Measurements from ENCODE around the gene HRK.

HRK gene

DNA sequence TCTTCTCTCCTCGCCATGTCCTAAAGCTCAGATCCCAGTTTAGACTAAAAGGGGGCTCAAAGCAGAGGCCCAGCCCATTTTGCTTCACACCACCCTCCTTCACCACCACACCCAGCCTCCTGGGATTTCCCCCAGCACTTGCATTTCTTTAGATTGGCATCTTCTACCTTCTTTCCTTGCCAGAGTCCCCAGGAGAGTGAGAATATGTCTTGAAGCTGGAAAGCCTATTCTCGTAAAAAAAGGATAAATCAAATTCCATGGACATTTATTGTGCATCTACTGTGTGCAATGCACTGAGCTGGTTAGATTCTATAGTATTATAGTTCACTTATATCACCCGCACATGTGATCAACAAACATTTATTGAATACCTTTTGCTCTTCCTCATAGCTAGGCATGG is 39.7 kb upstream of the HRK start:
- Histone ChIP-seq H3K9me3 (ENCODE audit: insufficient read depth, low read length) (no peaks in the 10 kb centered on the region), H3K4me1 (ENCODE audit: low read length) (peaks cover 31% of the 10 kb centered on the region), H2AFZ (ENCODE audit: low read depth, low read length) (no peak overlapping the region), H3K27ac (ENCODE audit: low read length) (no peak overlapping the region), H3K4me3 (ENCODE audit: low read length) (no peak overlapping the region), H3K79me2 (ENCODE audit: low read length) (peaks cover 44% of the 10 kb centered on the region), H3K9ac (ENCODE audit: low read length) (no peak overlapping the region), H3K27me3 (ENCODE audit: low read depth, low read length) (no peaks in the 10 kb centered on the region), H4K20me1 (ENCODE audit: insufficient read depth, low read length) (peaks cover 41% of the 10 kb centered on the region), H3K36me3 (replicated peaks; ENCODE audit: low read depth, low read length) (peaks cover 10% of the 10 kb centered on the region), H3K4me2 (ENCODE audit: low read length) (no peak overlapping the region)
- TF ChIP-seq EZH2phosphoT487 (IDR thresholded peaks at IDR 0.05; ENCODE audit: low read depth), result no peak
- TF ChIP-seq, protein P1, sequence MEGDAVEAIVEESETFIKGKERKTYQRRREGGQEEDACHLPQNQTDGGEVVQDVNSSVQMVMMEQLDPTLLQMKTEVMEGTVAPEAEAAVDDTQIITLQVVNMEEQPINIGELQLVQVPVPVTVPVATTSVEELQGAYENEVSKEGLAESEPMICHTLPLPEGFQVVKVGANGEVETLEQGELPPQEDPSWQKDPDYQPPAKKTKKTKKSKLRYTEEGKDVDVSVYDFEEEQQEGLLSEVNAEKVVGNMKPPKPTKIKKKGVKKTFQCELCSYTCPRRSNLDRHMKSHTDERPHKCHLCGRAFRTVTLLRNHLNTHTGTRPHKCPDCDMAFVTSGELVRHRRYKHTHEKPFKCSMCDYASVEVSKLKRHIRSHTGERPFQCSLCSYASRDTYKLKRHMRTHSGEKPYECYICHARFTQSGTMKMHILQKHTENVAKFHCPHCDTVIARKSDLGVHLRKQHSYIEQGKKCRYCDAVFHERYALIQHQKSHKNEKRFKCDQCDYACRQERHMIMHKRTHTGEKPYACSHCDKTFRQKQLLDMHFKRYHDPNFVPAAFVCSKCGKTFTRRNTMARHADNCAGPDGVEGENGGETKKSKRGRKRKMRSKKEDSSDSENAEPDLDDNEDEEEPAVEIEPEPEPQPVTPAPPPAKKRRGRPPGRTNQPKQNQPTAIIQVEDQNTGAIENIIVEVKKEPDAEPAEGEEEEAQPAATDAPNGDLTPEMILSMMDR (IDR thresholded peaks at IDR 0.05; ENCODE audit: low read depth, low read length), result no peak

GRCh38 chr12:116919706-116920485 is 38.7 kb upstream of the HRK start:
- peaks cover 6% of the 10 kb centered on the region for H3K36me3 ChIP-seq (replicated peaks; ENCODE audit: low read depth, low read length)
- H3K27me3 ChIP-seq (ENCODE audit: low read depth, low read length), result no peaks in the 10 kb centered on the region
- no peak overlapping the region for H3K27ac ChIP-seq (ENCODE audit: low read length)
- no peak overlapping the region for H3K4me3 ChIP-seq (ENCODE audit: low read length)
- H3K4me1 ChIP-seq (ENCODE audit: low read length), result peaks cover 31% of the 10 kb centered on the region
- H3K9me3 ChIP-seq (ENCODE audit: insufficient read depth, low read length), result no peaks in the 10 kb centered on the region
- no peak overlapping the region for H3K4me2 ChIP-seq (ENCODE audit: low read length)
- H3K79me2 ChIP-seq (ENCODE audit: low read length), result peaks cover 44% of the 10 kb centered on the region
- TF ChIP-seq EZH2phosphoT487 (IDR thresholded peaks at IDR 0.05; ENCODE audit: low read depth), result no peak
- TF ChIP-seq, protein P1 (IDR thresholded peaks at IDR 0.05; ENCODE audit: low read depth, low read length), result no peak
- no peak overlapping the region for H3K9ac ChIP-seq (ENCODE audit: low read length)
- no peak overlapping the region for H2AFZ ChIP-seq (ENCODE audit: low read depth, low read length)
- H4K20me1 ChIP-seq (ENCODE audit: insufficient read depth, low read length), result peaks cover 34% of the 10 kb centered on the region

DNA sequence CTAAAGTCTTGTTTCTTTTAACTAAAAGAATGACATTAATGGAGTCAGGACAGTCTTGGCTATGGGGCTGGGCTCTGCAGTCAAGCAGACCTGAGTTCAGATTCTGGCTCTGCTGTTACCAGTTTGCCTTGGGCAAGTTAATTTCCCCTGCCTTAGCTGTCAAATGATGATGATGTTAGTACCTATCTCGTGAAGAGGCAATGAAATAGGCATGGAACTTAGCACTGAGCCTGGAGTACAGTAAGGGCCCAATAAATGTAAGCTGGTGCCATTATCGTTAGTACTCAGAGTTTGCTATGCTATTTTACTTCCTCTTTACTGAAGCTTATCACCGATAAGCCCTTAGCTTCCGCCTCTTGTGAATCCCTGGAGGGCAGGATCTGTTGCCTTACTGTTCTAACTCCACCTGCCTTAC is 38.0 kb upstream of the HRK start:
- Histone ChIP-seq H3K36me3 (replicated peaks; ENCODE audit: low read depth, low read length) (peaks cover 6% of the 10 kb centered on the region), H3K79me2 (ENCODE audit: low read length) (peaks cover 45% of the 10 kb centered on the region), H3K9ac (ENCODE audit: low read length) (no peak overlapping the region), H3K4me1 (ENCODE audit: low read length) (peaks cover 31% of the 10 kb centered on the region), H3K4me2 (ENCODE audit: low read length) (no peak overlapping the region), H3K9me3 (ENCODE audit: insufficient read depth, low read length) (no peaks in the 10 kb centered on the region), H3K27me3 (ENCODE audit: low read depth, low read length) (no peaks in the 10 kb centered on the region), H3K27ac (ENCODE audit: low read length) (no peak overlapping the region), H2AFZ (ENCODE audit: low read depth, low read length) (no peak overlapping the region), H3K4me3 (ENCODE audit: low read length) (no peak overlapping the region), H4K20me1 (ENCODE audit: insufficient read depth, low read length) (peaks cover 30% of the 10 kb centered on the region)
- TF ChIP-seq, protein P1 (IDR thresholded peaks at IDR 0.05; ENCODE audit: low read depth, low read length), result no peak

DNA sequence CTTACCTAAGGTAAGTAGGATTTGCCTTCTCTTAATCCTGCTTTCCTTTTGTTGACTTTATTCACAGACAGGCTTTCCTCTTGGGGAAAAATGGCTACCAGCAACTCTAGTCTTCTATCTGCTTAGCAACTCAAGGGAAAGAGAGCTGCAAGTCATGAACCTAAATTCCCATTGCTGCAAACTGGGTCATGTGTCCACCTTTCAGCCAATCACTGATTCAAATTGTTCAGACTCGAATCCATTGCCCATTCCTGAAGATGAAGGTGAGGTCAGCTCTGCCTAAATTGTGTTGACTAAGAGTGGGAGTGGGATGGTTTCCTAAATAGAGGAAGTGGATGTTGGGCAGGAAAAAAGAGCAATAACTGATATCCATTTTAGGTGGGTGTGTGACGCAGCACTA is 37.2 kb upstream of the HRK start:
- Histone ChIP-seq H3K4me2 (ENCODE audit: low read length) (no peak overlapping the region), H3K27ac (ENCODE audit: low read length) (no peak overlapping the region), H3K4me3 (ENCODE audit: low read length) (no peak overlapping the region), H3K36me3 (replicated peaks; ENCODE audit: low read depth, low read length) (peaks cover 10% of the 10 kb centered on the region), H3K9me3 (ENCODE audit: insufficient read depth, low read length) (no peaks in the 10 kb centered on the region), H3K9ac (ENCODE audit: low read length) (no peak overlapping the region), H4K20me1 (ENCODE audit: insufficient read depth, low read length) (peaks cover 37% of the 10 kb centered on the region), H3K79me2 (ENCODE audit: low read length) (peaks cover 53% of the 10 kb centered on the region), H3K4me1 (ENCODE audit: low read length) (peaks cover 31% of the 10 kb centered on the region), H3K27me3 (ENCODE audit: low read depth, low read length) (no peaks in the 10 kb centered on the region), H2AFZ (ENCODE audit: low read depth, low read length) (no peak overlapping the region)
- TF ChIP-seq EZH2phosphoT487 (IDR thresholded peaks at IDR 0.05; ENCODE audit: low read depth), result no peak
- TF ChIP-seq, protein P1 (IDR thresholded peaks at IDR 0.05; ENCODE audit: low read depth, low read length), result no peak
